Osteoblast (primary cell): ENCODE data around the gene OR52N1. TPM values are rescaled to one million over a fixed set of nuclear protein-coding genes. Genes with fewer than 3 reads are reported as not detected.

Experiments used
- DNase-seq: peaks from one replicate; pipeline ENCODE4 v3.0.0; 2011; ENCODE audit warnings: low spot score, mixed read lengths; ENCODE audit not compliant: insufficient read length; ENCODE audit errors: missing footprints
- H2AFZ ChIP-seq: 2 replicates; pipeline ENCODE4 v1.6.0; 2011; ENCODE audit warnings: mild to moderate bottlenecking, low read length
- H3K27ac ChIP-seq: 2 replicates; pipeline ENCODE4 v1.5.1; 2011; ENCODE audit warnings: mild to moderate bottlenecking, low read depth, low read length, moderate library complexity
- H3K27me3 ChIP-seq: 2 replicates; pipeline ENCODE4 v1.6.0; 2012; ENCODE audit warnings: mild to moderate bottlenecking, control low read depth, inconsistent platforms, low read length, moderate library complexity; ENCODE audit not compliant: insufficient read depth
- H3K36me3 ChIP-seq: 2 replicates; pipeline ENCODE4 v1.5.1; 2011; ENCODE audit warnings: mild to moderate bottlenecking, low read length, control low read depth, moderate library complexity; ENCODE audit not compliant: insufficient read depth
- H3K4me1 ChIP-seq: 2 replicates; pipeline ENCODE4 v1.5.1; 2011; ENCODE audit warnings: mild to moderate bottlenecking, low read length, control low read depth, moderate library complexity; ENCODE audit not compliant: insufficient read depth
- H3K4me2 ChIP-seq: 2 replicates; pipeline ENCODE4 v1.6.0; 2011; ENCODE audit warnings: mild to moderate bottlenecking, low read length; ENCODE audit not compliant: insufficient read depth
- H3K4me3 ChIP-seq: fragments of 200-600 bp; sonication (generic); 3 replicates; pipeline ENCODE4 v1.5.1; 2012; ENCODE audit warnings: mild to moderate bottlenecking, low read length, inconsistent platforms; ENCODE audit not compliant: insufficient read depth
- H3K79me2 ChIP-seq: 2 replicates; pipeline ENCODE4 v1.6.0; 2012; ENCODE audit warnings: mild to moderate bottlenecking, low read length, control low read depth, inconsistent platforms; ENCODE audit not compliant: insufficient read depth
- H3K9me3 ChIP-seq: 2 replicates; pipeline ENCODE4 v1.5.1; 2011; ENCODE audit warnings: low read depth, low read length, control low read depth
- H4K20me1 ChIP-seq: 2 replicates; pipeline ENCODE4 v1.6.0; 2012; ENCODE audit warnings: mild to moderate bottlenecking, low read length, control low read depth; ENCODE audit not compliant: insufficient read depth
- total RNA-seq: library from RNA; depleted of rRNA; stranded (reverse); fragments of >200 nt; gene quantifications from 2 replicates; pipeline ENCODE4 v1.2.3, GENCODE V29; 2012
- TF ChIP-seq, protein P1 (sequence below): IDR thresholded peaks from 2 replicates; pipeline ENCODE4 v1.5.1; 2011; ENCODE audit warnings: mild to moderate bottlenecking, low read depth, low read length, moderate library complexity; ENCODE audit errors: extremely low read depth

Gene OR52N1
- total RNA-seq, result 0.36 TPM in 1 of 2 replicates, not detected in the other

DNA sequence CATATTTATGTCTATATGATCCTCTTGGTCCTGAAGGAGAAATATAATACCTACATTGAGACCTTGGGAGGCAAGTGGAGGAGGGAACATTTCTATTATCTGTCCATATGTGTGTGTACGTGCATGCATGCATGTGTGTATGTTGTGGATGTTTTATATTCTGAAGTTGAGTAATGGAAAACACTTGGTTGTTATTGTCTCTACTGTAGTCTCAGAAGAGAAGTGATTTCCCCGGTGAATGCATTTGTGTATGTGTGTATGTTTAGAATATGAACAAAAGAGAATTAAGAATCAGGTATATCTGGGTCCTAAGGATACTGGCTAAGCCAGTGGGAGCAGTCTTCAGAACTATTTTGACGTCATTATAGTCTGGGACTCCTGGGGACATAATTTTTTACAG lies at the start of gene OR52N1:
Gene OR52N1, minus strand, starts transcription at position 101 of the 400 bp plus-strand sequence. CDS start 2,449 bp downstream, outside the sequence.
- Histone ChIP-seq H3K9me3 (no peaks in the 10 kb centered on the region), H3K4me3 (no peak within 1 kb of the TSS), H3K36me3 (no peaks in the 10 kb centered on the region), H4K20me1 (no peaks in the 10 kb centered on the region), H2AFZ (no peak within 1 kb of the TSS), H3K4me2 (no peak within 1 kb of the TSS), H3K79me2 (no peaks in the 10 kb centered on the region), H3K27ac (no peak within 1 kb of the TSS), H3K4me1 (no peaks in the 10 kb centered on the region), H3K27me3 (no peaks in the 10 kb centered on the region)
- TF ChIP-seq, protein P1, sequence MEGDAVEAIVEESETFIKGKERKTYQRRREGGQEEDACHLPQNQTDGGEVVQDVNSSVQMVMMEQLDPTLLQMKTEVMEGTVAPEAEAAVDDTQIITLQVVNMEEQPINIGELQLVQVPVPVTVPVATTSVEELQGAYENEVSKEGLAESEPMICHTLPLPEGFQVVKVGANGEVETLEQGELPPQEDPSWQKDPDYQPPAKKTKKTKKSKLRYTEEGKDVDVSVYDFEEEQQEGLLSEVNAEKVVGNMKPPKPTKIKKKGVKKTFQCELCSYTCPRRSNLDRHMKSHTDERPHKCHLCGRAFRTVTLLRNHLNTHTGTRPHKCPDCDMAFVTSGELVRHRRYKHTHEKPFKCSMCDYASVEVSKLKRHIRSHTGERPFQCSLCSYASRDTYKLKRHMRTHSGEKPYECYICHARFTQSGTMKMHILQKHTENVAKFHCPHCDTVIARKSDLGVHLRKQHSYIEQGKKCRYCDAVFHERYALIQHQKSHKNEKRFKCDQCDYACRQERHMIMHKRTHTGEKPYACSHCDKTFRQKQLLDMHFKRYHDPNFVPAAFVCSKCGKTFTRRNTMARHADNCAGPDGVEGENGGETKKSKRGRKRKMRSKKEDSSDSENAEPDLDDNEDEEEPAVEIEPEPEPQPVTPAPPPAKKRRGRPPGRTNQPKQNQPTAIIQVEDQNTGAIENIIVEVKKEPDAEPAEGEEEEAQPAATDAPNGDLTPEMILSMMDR, result no peak
- DNase-seq, result no peak

DNA sequence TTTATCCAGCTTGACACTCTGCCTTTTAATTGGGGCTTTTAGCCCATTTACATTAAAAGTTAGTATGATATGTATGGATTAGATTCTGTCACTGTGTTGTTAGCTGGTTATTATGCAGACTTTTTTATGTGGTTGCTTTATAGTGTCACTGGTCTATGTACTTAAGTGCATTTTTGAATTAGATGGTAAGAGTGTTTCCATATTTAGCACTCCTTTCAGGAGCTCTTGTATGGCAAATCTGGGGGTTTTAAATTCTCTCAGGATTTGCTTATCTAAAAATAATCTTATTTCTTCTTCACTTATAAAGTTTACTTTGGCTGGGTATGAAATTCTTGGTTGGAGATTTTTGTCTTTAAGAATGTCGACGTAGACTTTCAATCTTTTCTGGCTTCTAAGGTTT lies 46.6 kb upstream of the OR52N1 start:
- Histone ChIP-seq H3K79me2 (no peaks in the 10 kb centered on the region), H3K27ac (no peak overlapping the region), H2AFZ (no peak overlapping the region), H4K20me1 (no peaks in the 10 kb centered on the region), H3K4me1 (no peaks in the 10 kb centered on the region), H3K4me3 (no peak overlapping the region), H3K4me2 (no peak overlapping the region), H3K27me3 (no peaks in the 10 kb centered on the region), H3K9me3 (no peaks in the 10 kb centered on the region), H3K36me3 (no peaks in the 10 kb centered on the region)
- DNase-seq, result no peak
- TF ChIP-seq, protein P1, result no peak

GRCh38 chr11:5833446-5833845 lies 42.4 kb upstream of the OR52N1 start:
- Histone ChIP-seq H3K4me1 (no peaks in the 10 kb centered on the region), H3K4me3 (no peak overlapping the region), H3K9me3 (no peaks in the 10 kb centered on the region), H3K79me2 (no peaks in the 10 kb centered on the region), H3K4me2 (no peak overlapping the region), H3K36me3 (no peaks in the 10 kb centered on the region), H2AFZ (no peak overlapping the region), H4K20me1 (no peaks in the 10 kb centered on the region), H3K27ac (no peak overlapping the region), H3K27me3 (no peaks in the 10 kb centered on the region)
- DNase-seq, result no peak
- TF ChIP-seq, protein P1, result no peak

DNA sequence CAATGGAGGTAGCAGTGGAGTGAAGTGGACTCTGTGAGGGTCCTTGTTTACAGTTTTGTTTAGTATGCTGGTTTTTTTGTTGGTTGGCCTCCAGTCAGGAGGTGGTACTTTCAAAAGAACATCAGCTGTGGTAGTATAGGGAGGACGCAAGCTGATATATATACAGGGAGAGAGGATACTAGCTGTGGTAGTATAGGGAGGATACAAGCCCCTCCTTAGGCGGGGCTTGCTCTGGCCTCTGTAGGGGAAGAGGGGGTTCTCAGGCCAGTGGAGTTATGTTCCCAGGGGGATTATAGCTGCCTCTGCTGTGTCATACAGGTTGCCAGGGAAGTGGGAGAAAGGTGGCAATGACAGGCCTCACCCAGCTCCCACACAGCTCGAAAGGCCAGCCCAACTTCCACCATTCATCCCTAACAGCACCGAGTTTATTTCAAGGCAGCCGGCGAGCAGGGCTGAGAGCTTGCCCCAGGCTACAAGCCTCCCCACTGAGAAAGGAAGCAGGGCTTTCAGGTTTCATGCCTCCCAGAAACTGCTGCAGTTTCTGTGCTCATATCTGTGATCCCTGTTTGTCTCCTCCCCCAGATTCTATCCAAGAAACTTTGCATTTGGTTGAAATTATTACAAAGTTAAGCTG lies 40.2 kb upstream of the OR52N1 start:
- Histone ChIP-seq H2AFZ (no peak overlapping the region), H3K4me1 (no peaks in the 10 kb centered on the region), H3K9me3 (no peaks in the 10 kb centered on the region), H3K79me2 (no peaks in the 10 kb centered on the region), H3K4me3 (no peak overlapping the region), H3K4me2 (no peak overlapping the region), H3K36me3 (no peaks in the 10 kb centered on the region), H3K27ac (no peak overlapping the region), H4K20me1 (no peaks in the 10 kb centered on the region), H3K27me3 (no peaks in the 10 kb centered on the region)
- TF ChIP-seq, protein P1, result no peak
- no peak for DNase-seq
